NCI-H2029 (cell line): ENCODE results near the gene FGF22.

Experiments used
- DNase-seq: peaks from one replicate; lab custom pipeline; 2025; lab: John Stamatoyannopoulos, UW

Gene FGF22

DNA sequence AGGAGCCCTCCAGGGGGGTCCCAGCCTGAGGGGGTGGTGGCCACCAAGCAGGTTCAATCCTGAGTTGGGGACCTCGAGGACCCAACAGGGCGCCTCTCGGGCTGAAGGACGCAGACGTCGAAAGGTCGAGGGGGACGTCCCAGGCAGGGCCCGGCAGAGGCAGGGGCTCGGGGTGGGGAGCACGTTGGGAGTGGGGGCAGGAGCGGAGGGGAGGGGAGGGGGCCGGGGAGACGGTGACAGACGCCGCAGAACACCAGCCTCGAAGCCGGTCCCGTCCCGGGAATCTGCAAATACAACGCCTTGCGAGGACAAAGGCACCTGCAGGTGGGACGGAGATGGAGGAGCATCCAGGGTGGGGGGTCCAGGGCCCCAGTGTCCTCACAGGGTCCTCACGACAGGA is 4.1 kb downstream of the FGF22 start:
- DNase-seq = no peak

DNA sequence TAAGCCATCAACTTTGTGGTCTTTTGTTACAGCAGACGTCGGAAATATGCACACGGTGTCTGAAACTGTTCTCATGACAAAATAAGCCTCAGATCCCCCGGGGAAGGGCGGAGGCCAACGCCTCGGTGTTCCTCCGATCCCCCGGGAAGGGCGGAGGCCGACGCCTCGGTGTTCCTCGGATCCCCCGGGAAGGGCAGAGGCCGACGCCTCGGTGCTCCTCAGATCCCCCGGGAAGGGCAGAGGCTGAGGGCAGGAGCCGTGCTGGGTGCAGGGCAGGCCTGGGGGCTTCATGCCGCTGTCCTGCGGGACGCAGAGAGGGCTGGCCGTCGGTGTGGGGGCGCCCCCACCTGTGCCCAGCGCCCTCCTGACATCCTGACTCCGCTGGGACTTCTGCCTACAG is 4.7 kb downstream of the FGF22 start:
- no peak for DNase-seq

DNA sequence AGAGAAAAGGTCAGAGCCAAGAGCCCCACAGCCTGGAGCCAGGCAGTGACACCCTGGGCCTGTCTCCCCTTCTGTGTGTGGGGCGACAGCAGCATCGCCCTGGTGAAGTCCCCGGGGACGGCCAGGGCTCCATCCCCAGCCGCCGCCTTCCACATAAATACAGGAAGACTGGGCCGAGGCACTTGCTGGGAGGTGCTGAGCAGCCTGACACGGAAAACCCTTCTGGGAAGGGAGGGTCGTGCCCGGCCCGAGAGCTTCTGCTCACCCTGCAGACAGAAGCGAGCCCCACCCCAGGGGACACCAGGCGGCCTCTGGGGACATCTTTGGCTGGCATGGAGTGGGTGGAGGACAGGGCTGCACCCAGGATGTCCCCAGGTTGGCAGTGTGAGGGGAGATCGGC is 5.1 kb downstream of the FGF22 start:
- no peak for DNase-seq

DNA sequence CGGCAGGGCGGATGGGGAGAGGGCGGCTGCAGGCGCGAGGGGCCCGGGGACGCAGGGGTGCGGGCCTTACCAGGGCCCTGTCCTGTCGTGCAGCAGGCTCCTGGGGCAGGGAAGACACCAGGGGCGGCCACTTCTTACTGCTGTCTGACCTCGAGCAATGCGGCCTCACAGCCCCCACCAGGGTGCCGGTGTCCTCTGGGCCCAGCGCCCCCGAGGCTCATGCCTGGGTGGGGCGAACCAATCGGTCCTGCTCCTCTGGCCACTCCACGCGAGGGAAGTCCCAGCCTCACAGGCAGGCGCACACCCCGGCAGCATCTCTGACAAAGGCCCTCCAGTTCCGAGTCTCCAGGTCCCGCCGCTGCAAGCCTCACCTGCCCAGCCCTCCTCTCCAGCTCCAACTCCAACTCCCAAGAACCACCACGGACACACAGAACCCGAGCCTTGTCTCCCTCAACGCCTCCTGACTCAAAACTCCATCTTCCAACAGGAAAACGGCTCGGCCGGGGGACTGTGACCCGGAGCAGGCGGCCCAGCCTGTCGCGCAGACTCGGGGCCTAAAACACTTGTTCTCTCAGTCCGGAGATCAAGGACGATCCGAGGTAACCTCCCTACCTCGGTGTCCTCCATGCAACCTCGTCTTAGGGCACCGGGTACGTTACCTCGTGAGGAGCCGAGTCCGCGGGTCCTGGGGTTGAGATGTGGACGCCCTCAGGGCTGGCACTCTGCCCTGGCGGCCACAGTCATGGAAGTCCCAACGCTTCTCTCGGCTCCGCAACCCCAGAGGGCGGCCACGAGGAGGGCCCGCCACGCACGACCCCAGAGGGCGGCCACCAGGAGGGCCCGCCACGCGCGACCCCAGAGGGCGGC is 6.5 kb downstream of the FGF22 start:
- DNase-seq = no peak

DNA sequence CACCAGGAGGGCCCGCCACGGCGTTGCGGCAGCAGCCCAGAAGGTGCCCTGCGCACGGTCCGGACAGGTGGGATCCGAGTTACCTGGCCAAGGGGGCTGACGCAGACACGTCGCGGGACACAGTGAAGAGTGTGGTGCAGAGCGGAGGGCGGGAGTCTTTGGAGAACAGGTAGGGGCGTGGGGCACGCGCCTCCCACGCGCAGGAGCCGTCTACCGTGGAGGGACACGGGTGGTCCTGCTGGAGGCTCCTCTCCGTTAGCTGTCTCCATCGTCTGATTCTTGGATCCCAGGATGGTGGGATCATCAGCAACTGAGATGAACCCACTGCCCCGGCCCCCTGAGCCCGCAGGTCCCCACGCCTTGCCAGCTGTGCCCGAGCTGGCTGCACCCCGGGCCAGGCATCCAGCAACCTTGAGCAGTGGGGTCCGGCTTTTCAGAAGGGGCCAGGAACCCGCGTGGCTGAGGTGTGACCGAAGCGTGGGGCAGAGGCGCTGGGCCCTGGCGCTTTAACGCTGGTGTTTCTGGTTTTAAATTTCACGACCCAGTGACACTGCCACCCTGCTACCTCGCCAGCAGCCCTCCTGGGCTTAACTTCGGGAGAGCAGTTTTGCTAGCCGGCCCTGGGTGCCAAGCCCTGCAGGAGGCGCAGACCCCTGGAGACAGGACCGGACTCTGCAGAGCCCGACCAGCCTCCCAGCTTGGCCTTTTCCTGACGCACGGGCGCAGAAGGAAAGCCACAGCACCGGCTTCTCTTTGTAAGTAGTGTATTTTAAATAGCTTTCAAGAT is 7.3 kb downstream of the FGF22 start:
- no peak for DNase-seq

DNA sequence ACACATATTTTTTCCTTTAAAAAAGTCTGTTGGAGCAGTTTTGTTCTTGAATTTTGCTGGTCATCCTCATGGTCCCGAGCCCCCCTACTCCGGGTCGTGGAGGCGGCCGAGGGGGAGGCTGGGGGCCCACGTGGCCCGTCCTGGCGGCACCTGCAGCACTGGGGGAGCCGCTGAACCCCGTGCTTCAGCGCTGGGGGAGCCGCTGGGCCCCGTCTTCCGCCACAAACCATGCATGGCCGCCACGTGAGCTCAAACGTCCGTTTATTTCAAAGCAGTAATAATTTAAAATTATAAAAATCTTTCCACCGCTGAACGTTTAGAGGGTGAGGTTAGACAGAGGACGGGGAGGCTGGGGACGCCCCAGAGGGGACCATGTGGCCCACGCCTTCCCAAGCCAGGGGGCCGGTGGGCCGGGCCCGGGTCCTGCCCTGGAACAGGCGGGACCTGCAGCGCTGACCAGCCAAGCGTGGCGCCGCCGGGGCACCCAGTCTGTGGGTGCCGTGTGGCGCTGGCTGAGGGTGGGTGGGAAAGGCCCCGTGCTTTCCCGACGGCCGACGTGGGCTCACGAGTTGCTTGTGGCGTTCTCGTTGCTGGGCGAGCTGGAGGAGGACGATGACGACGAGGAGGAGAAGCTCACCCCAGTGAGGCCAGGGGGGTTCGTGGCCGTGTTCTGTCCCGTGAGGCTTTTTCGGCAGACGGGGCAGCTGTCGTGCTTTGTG is 8.0 kb downstream of the FGF22 start:
- DNase-seq = no peak

DNA sequence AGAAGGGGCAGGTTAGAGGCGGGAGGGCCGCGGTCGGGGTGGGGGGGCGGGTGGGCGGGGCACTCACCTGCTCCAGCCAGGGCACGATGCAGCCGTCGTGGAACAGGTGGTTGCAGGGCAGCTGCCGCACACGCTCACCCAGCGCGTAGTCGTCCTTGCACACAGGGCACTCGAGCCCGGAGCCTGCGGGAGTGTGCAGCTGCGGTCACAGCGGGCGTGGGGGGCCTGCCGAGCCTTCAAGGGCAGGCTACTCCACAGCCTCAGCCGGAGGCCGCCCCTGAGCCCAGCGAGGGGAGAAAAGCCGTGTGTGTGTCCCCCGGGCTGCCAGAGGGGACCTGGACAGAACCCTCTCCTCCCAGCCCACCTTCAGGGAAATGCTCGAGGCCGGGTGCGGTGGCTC is 8.6 kb downstream of the FGF22 start:
- no peak for DNase-seq

DNA sequence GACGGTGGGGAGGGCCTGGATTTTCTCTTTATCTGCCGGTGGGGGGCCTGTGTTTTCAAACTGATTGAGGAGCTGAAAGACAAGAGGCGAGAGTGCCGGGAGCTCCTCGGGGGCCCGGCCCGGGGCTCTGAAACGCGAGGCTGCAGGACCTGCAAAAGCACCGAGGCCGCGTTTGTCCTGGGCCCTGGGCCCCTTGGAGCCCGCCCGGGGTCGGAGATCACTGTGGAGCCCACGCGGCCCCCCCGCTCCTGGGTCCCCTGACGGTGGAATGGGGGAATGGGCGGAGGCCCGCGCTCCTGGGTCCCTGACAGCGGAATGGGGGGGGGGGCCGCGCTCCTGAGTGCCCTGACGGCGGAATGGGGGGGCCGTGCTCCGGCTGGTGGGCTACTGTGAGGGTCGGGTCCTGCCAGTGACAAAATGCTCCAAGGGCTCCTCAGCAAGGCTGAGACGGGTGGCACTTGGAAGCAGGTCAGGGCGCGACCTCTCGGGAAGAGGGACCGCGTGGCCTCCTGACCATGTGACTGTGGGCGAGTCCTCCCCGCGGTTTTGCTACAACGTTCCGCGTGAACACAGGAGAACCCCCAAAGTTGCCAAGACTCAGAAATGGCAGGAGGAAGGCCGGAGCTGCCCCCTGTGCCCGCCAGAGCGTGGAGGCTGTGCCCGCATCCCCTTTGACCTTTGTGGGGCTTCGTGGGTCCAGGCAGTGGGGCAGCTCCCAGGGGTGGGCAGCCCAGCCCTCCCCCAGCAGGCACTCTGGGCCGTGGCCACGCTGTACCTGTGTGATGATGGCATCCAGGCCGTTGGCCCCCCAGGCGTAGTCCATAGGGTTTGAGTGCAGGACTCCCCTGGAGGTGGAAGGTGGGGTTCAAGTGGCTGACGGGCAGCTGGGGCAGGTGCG is 9.5 kb downstream of the FGF22 start:
- no peak for DNase-seq

DNA sequence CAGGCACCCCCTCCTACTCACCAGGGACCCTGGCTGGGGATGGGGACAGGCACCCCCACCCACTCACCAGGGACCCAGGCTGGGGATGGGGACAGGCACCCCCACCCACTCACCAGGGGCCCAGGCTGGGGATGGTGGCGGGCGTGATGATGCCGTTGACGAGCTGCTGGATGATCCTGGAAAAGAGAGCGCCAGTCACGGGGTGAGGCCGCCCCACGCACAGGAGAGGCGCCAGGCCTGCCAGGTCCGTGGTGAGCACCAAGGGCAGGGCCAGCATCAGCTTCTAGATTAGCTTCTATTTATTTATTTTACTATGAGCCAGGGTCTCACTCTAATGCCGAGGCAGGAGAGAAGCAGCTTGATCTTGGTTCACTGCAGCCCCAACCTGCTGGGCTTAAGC is 10.4 kb downstream of the FGF22 start:
- no peak for DNase-seq

DNA sequence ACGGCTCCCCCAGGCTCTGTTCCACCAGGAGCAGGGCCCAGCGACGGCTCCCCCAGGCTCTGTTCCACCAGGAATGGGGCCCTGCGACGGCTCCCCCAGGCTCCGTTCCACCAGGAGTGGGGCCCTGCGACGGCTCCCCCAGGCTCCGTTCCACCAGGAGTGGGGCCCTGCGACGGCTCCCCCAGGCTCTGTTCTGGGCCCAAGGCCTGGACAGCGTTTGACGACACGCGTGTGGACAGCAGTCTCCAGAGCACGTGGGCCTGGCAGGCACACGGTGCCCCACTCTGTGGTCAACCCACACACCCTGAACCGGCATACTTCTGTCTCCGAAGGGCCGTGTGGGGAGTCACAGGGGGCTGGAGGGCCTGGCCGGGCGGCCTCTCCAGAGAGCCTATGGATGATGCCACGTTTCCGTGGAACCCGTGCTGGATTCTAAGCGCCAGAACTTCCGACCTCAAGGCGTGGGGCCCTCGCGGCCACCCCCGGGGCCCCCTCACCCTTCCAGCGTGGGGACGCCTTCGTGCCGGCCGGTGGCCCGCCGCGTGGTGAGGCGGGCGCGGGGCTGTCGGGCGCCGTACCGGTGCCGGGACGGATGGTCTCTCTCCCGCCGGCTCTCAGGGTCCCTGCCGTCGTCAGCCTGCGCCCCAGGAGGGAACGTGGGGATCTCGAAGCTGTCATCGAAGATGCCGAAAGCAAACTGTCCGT is 11.6 kb downstream of the FGF22 start:
- DNase-seq = no peak

DNA sequence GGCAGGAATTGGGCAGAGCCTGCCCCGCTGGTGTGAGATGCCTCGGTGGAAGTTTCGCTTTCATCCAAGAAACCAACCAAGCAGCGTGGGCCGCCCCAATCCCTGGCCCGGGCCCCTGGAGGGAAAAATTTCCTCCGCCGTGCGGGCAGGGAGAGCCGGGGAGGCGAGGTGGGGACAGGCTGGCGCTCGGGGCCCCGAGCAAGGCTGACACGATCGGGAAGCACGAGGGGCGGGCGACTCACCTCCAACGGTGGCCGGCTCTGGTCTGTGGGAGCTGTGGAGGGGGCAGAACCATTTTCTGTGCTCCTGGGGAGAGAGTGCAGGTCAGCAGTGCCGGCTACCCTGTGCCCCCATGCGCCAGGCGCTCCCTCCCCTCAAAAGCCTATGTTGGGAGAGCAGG is 12.3 kb downstream of the FGF22 start:
- no peak for DNase-seq

DNA sequence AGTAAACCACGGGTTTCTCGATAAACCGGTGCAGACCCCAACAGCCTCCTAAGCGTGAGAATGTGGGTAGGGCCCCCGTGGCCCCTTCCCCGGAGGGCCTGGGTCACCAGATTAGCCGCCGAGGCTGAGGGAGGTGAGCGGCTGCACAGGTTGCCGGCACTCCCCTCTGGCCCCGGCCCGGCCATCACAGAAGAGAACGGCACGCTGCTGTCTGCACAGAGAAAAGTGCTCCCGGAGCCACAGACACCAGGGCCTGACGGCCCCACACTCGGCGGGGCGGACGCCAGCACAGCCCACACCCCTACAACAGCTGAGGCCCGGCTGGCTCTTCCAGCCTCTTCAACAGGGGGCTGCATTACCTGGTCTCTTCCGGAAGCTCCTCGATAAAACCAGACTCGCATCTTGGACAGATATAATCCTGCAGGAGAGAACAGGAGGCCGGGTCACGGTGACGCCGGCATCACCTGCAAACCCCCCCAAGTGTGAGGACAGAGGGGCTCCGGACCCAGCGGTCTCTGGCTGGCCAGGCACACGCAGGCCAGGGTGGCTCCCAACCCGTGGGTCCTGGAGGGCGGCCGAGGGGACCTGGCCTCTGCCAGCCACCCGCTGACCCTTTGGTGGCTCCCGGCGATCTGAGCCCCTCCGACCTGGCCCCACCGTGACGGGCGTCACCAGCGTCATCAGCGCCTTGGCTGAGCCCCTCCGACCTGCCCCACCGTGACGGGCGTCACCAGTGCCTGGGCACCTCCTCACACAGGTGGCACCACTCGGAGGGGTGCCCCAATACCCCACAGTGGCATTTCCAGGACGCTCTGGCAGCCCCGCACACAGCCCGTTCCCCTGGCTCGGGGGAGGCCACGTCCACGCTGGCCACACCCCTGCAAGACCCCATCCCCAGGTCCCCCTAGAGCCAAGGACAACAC is 13.0 kb downstream of the FGF22 start:
- DNase-seq = no peak

DNA sequence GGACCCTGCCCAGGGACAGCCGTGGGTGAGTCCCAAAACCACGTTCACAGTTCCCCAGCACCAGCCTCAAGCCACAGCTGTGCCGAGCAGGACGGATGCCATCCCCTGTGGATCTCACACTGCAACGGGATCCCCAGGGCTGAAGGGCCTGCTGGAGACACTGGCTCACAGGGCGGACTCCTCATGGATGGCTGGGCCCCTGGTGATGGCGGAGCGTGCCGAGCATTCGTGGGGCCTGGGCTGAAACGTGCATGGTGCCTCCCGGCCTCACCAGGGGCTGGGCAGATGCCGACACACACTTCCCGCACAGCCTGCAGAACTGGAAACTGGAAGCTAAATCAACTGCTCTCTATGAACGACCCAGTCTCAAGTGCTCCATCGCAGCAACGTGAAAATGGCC is 13.7 kb downstream of the FGF22 start:
- DNase-seq = no peak

DNA sequence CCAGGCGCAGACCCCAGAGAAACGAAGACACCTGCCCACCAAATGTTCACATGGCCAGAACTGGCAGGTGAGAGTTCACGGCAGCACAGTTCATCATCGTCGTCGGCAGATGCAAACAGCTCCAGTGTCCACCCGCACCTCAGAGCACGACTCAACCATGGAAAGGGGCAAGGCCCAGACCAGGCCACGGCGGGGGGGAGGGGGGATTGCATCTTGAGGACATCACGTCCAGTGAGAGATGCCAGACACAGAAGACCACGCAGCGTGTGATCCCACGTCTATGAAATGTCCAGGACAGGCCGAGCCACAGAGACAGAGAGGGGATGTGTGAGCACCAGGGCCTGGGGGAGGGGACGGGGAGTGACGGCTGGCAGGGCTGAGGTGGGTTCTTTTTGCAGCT is 16.0 kb downstream of the FGF22 start:
- no peak for DNase-seq

DNA sequence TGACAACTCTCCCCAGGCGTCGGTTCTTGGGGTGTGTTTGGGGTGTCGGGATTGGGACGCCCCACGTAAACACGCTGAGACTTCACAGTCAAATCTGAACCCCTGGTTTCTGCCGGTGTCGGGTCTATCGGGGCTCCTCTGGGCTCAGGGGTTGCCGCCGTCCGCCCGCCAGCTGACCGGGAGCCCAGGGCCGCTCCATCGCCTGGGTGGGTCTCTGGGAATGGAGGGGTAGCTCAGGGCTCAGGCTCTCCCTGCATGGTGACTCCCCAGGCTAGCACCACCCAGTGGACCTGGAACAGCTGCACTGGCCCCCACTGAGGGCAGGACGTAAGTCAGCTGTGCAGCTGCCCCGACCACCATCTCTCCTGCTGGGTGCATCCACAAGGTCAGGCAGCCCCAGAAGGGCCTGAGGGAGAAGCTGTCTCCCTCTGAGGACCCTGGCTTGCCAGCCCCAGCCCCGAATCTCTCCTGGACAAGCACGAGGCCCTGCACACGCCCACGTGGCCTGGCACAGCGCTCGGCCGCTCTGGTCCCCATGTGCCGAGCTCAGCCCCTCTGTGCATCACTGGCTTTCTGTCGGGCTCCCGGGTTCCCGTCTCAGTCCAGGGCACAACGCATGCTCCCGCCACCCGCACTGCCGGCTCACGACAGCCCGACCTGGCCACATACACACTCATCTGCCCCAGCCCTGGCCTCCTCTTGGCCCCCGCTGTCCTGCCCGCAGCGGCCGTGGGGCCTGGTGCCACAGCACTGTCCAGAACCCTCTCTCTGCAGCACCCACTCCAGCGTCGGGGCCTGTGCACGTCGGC is 17.3 kb downstream of the FGF22 start:
- no peak for DNase-seq

DNA sequence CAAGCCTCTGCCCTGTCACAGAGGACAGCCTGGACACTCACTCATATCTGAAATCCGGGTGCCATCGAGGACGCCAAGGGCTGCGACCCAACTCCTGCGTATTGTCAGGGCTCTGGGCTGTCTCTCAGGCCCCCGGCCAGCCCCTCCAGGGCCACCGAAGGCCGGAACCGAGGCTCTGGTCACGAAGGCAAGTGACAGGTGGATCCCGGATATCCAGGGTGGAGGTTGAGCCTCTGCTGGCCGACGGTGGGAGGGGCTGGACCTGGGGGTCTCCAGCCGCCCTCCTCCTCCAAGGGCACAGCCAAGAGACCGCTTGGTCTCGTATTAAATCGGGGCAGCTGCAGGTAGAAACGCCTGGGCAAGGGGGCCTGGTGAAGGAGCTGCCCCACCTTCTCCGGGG is 17.9 kb downstream of the FGF22 start:
- no peak for DNase-seq

DNA sequence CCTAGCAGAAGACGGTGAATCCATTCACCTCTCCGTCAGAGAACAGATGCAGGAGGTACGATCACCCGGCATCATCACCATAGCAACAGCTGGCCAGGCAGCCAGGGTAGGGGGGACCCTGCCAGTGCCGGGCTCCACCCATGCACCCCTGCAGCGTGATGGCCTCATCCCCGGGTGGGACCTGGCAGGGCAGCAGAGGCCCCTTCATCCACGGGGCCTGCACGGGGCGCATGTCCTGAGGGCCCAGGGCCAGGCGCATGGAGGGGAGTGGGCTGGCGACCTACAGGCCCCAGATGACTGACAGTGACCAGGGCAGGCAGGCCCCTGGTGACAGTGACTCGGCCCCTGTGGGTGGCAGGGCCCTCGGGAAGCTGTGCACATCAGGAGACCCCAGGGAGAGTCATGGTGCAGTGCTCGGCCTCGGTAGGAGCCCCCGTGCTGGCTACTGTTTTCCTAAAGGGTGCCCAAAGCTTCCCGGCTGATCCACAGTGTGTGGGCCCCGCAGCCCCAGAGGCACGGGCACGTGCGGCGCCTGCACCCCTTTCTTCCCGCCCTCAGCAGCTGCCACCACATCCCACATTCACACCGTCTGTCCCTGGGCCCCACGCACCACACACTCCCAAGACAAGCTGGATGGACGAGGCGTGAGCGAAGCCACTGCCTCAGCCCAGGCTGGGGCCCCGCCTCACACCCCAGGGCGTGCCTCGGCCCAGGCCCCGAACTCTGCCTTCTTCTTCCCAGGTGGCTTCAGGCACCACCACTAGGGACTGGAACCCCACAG is 18.6 kb downstream of the FGF22 start:
- no peak for DNase-seq
